Central memory CD4-positive, alpha-beta T cell (primary cell): ENCODE measurements around the gene RNMT.
"Not testable (repeated sequence)": the region's sequence is repeated elsewhere in the genome, so short reads cannot be mapped to it uniquely, and the experiment has no call there.

ENCODE experiments used
- DNase-seq: peaks from one replicate; pipeline ENCODE4 v3.0.0; 2022
- total RNA-seq, 3 experiments: gene quantifications; one replicate each; lab custom pipeline; 2026; lab: John Stamatoyannopoulos, UW

Gene RNMT
- 112 to 162 (median 138) reads per million in 3 experiments for total RNA-seq

DNA sequence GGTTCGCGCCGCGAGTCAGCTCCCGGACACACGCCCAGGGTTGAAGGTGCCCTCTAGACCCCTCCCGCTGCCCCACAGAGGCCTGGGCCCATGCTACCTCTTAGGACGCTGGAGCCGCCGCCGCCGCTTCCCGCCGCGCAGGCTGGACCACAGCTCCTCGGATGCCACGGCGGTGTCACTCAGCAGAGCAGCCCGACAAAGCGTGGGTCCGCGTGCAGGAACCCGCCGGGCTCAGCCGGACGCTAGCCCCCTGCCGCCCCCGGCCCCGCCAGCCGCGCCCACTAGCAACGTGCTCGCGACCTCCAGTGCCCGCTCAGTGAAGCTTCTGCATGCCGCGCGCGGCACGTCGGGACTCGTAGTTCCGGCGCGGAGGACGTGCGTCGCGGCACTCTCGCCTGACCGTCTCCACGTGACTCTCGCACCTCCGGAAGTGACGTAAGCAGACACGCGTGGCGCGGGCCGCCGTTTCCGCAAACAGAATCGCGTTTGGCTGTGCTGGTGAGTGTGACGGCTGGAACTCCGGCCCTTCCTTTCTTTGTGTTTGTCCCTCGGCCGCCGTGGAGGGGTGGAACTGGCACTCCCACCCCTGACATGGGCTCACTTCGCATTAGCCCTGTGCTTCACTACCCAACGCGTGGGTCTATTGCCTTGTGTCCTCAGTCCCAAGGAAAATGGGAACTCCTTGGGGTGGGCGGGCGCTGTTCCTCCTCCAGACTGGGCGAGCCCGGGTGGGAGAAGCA lies at the start of gene RNMT, which contains the start of gene FAM210A:
Gene RNMT, plus strand, starts transcription at position 442 of the 740 bp plus-strand sequence. CDS start 4,845 bp downstream, outside the sequence.
Gene FAM210A, minus strand, starts transcription at position 327 of the 740 bp plus-strand sequence. CDS start 44,481 bp downstream, outside the sequence.
- DNase-seq = peak; percentile 92

DNA sequence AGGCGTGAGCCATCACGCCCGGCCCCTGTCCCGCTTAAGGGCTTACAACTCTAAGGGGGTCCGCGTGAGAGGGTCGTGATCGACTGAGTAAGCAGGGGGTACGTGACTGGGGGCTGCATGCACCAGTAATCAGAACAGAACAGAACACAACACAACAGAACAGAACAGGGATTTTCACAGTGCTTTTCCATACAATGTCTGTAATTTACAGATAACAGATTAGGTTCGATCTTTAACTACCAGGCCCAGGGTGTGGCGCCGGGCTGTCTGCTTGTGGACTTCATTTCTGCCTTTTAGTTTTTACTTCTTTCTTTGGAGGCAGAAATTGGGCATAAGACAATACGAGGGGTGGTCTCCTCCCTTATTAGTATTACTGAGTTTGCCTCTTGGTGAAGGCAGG lies 49.1 kb upstream of the RNMT start:
- not testable (repeated sequence) for DNase-seq

DNA sequence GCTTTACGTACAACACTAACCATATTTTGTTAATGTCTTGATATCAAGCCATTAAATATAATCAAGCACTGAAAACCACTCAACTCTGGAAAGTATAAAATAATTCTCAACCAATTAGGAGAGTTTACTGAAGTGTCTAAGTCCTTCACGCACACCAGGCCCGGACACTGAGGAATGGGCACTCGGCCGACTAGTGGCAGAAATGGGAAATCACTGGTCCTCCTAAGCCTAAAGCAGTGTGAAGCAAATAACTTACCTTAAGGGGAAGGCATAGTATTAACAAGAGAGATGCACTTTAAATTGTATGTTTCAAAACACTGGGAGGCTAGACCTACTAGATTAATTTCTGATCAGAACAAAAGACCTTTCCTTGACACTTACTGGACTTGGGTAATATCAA lies 45.9 kb upstream of the RNMT start:
- DNase-seq = no peak

DNA sequence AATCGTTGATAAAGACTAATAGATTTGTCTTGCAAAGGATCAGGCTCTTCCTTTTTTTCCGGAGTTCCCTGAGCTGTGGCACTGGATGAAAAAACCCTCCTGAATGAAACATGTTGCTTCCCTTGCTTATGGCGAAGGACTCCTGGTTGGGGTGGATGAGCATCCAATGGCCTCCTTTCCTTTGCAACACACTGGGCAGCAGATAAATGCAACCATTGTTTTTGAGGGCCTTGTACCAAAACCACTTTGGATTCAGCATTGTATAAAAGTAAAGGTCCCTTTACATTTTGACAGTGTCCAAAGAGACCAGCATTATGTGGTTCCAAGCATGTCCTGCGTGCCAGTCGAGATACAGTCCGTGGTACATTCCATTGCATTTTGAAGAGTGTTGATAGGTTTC lies 44.8 kb upstream of the RNMT start:
- DNase-seq = no peak

DNA sequence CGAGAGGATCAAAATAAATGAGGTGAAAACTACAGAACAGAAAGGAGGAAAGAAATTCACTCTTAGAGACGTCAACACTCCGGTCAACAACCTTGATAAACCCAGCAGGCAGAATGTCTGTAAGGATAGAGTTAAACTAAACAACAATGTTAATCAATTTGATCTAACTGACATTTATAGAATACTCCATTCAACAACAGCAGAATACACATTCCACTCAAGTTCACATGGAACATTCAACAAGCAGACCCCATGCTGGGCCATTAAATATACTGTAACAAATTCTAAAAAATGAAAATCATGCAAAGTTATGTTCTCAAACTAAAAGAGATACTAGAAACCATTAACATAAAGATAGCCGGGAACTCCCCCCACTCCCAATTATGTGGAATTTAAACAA lies 41.9 kb upstream of the RNMT start:
- DNase-seq = no peak

DNA sequence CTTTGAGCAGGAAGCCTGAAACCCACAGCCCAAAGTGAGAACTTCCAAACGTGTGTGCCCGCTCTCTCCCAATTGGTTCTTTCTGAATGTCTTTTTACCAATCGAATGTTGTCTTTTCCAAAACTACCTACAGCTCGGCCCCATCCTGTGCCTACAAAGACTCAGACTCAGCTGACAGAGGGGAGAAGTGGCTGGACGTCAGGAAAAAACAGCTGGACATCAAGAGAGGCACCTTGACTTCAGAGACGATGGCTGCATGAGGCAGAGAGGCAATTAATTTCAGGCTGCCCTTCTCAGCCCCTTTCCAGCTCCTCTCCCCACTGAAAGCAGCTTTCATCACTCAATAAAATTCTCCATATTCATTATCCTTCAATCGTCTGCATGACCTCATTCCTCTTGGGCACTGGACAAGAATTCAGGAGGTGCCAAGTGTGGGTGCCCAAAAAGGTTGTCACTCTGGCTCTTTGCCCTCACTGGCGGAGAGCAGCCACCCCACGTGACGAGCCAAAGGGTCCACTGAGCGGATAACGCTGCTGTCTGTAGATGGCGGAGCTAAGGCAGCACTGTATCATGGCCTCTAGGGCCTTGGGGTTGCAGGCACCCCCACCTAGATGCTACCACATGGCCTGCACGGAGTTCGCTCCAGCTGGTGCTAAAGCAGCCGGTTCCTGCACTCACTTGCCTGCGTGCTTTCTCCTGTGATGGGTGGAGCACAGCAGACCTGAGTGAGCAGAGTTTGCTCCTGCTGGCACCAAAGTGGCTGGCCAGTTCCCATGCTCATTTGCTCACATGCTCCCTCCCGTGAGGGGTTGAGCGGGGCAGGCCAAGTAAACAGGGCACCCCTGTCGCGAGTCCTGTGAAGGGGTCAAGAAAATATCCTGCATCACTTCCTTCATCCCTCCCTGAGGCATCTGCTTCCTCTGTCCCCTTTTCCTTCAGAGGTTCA lies 38.0 kb upstream of the RNMT start:
- no peak for DNase-seq

DNA sequence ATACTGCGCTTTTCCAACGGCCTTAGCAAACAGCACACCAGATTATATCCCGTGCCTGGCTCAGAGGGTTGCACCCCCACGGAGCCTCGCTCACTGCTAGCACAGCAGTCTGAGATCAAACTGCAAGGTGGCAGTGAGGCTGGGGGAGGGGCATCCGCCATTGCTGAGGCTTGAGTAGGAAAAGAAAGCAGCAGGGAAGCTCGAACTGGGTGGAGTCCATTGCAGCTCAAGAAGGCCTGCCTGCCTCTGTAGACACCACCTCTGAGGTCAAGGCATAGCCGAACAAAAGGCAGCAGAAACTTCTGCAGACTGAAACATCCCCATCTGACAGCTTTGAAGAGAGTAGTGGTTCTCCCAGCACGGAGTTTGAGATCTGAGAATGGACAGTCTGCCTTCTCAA lies 36.4 kb upstream of the RNMT start:
- not testable (repeated sequence) for DNase-seq

DNA sequence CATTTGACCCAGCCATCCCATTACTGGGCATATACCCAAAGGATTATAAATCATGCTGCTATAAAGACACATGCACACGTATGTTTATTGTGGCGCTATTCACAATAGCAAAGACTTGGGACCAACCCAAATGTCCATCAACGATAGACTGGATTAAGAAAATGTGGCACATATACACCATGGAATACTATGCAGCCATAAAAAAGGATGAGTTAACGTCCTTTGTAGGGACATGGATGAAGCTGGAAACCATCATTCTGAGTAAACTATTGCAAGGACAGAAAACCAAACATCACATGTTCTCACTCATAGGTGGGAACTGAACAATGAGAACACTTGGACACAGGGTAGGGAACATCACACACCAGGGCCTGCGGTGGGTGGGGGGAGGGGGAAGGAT lies 31.1 kb upstream of the RNMT start:
- not testable (repeated sequence) for DNase-seq

DNA sequence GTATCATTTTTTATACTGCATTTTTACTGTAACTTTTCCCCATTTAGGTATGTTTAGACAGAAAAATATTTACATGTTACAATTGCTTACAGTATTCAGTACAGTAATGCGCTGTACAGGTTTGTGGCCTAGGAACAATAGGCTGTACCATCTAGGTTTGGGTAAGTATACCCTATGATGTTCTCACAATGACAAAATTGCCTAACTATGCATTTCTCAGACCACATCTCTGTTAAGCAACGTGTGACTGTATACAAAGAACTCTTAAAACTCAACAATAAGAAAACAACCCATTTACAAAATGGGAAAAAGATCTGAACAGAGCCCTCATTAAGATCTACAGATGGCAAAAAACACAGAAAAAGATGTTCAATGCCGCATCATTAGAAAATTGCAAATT lies 29.5 kb upstream of the RNMT start:
- no peak for DNase-seq

DNA sequence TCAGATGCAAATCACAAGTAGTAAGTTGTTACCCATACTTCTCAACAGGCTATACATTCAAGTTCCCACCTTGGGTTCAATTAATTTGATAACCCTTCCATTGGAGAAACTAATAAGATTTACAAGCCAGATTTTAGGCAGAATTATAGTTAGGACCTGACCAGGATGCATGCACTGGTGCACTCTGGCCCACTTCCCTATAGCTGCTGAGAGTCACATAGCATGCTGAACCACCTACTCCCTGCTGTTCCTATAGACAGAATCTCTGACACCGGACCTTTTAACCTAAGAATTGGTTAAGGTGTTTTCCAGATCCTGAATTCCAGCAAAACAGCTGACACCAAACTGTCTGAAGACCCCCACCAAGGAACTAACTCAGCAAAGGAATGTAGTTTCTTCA lies 26.3 kb upstream of the RNMT start:
- DNase-seq = no peak

DNA sequence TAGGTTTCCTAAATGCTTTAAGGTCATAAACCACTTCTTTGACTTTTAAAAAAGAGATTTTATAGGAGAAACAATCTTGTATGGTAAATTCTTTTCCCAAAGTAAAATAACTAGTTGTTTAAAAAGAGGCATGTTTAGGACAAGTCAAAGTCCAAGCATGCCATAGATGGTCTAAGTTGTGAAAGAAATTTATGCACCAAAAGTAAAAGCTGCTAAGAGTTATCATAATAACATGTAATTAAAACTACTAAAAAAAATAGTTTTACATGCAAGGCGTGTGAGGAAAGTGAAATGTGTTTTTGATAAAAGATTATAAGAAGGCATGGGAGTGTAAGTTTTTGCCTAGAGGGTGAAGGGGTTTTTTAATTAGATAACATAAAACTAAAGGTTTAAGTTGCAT lies 22.6 kb upstream of the RNMT start:
- no peak for DNase-seq

DNA sequence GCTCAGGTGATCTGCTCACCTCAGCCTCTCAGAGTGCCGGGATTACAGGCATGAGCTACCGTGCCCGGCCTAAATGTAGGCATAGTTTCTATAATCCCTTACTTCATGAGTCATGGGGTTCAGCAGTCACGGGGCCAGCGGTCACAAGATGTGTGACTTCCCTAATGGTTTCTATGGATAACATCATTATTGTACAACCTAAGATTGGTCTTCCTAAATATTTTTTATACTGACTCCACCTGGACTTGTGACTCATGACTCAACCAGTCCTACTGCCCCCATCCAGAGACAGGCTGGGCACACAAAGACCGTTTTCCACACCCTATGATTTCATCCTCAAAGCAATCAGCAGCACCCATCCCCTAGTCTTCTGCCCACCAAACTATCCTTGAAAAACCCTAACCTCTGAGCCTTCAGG lies 16.1 kb upstream of the RNMT start:
- no peak for DNase-seq

DNA sequence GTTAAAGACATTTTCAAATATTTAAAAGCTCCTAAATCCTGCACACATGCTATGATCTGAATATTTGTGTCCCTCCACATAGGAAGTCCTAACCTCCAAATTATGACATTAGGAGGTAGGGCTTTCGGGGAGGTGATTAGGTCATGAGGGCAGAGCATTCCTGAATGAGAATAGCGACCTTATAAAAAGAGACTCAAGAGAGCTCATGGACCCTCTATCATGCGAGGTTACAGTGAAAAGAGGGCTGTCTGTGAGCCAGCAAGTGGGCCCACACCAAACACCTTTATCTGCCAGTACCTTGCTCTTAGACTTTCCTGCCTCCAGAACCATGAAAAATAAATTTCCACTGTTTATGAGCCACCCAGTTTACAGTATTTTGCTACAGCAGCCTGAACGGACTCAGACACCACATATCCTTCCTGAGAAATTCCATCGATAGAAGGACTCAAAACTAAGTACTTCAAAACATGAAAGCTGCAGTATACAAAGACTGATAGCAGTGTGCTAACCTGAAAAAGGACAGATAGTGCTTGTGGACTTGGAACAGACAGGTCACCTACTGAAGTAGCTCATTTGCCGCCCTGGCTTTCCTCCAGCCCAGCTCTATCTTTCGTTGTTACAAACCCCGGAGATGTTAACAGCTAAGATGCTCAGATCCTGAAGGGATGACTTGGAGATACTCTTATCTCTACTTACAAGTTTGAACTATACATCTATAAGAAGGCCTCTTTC lies 13.9 kb upstream of the RNMT start:
- DNase-seq = no peak

DNA sequence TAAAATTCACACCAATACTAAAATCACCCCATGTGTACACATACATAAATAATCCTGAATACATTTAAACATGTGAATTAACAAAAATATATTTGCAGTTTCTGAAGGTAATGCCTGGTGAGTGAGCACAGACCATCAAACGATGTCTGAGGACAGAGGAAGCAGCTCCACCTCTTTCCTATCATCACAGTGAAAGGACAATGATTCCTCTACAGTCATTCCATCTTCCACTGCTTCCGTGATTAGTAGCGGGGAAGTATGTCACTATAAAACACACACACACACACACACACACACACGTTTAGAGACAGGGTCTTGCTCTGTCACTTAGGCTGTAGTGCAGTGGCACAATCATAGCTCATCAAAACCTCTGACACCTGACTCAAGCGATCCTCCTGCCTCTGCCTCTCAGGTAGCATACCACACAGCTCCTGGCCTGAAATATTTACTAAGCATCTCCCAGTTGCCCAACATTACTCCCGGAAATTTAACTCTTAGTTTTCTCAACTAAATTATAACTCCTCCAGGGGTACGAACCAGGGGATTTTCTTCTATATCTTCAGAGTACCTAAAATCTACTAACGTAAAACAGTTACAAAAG lies 12.9 kb upstream of the RNMT start:
- no peak for DNase-seq

DNA sequence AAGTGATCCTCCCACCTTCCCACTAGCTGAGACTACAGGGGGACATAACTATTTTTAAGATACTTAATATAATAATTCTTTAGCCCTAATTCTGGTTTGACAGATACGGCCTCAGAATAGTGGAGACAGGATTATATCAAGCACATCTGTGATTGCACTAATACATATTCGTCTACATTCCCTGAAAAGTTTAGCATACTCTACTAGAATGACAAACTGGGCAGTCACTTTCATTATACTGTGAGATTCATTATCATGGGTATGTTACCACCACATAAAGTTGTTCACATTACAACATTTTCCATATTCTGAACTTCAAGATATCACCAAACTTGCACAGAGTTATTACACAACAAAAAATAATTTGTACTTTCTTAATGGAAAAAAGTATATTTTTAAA lies 11.1 kb upstream of the RNMT start:
- DNase-seq = no peak

DNA sequence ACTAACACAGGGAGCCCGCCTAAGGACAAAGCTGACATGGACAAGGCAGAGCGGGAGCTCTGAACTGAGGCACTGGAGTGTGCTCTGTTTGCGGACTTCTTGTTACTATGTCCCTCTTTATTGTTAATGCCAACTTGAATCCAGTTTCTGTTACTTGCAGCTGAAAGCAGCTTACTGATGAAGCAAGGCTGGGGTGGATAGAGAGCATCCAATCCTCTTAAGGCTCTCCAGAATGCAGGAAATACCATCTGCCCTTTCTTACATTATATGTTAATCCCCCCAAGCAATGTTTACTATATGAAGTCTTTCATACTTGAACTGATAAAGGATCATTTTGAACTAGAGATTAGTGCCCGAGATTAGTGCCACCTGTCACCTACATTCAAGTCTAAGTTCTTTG lies 9.6 kb upstream of the RNMT start:
- DNase-seq = no peak

DNA sequence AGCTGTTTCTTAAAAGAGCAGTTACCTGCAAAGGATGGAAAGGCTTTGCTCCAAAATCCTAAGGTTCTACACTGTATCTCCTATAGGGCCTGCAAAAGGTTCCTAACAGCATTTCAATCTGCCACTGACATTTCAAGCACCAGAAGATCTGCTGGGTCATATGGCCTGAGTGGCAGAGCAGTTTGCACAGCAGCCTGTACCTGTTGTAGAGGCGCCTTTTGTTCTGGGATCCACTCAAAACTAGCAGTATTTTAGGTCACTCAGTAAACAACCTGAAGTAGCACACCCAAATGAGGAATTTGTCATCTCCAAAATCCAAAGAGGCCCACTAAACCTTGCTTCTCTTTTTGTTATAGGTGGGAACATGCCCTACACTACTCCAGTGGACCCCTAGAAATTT lies 6.3 kb upstream of the RNMT start:
- no peak for DNase-seq

DNA sequence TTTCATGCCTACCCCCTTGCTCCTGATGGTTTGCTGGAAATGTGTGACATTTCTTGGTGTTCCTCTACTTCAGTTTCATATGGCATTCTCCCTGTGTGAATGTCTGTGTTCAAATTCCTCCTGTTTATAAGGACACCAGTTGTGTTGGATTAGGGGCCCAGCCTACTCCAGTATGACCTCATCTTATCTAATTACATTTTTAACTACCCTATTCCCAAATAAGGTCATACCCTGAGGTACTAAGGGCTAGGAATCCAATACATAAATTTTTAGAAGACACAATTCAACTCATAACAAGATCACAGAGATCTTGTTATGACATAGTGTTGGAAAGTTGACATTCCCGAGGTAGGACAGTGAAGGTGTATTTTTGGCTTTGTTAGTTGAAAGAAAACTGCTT lies 5.6 kb upstream of the RNMT start:
- DNase-seq = no peak

DNA sequence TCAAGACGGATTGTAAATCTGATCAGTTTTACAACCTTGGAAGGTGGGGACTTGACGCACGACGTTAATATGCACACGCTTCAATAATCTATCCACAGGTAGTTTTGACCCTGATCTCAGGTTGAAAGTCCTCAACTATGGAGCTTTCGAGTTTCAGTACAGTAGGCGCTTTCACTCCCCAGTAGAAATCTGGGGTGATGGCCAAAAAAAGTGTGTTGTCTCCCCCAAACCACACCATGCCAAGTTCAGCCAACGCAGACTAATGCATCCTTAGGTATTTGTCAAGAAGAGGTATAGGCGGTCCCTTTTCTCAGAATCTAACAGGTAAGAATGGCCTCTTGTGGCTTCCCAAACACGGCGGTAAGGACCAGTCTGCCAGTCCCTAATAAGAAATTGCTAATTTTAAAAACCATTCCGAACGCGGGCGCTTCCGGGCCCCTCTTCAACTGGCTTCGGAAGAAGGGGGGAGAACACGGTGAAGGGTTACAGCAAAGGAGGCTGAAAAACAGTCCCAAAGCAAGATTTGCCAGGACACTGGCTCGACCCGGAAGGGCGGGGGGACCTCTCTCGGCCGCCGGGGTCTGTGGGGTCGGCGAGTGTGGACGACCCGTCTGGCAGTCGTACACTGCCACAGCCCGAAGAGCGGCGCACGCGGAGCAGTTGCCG lies 774 bp upstream of the RNMT start:
- no peak for DNase-seq

DNA sequence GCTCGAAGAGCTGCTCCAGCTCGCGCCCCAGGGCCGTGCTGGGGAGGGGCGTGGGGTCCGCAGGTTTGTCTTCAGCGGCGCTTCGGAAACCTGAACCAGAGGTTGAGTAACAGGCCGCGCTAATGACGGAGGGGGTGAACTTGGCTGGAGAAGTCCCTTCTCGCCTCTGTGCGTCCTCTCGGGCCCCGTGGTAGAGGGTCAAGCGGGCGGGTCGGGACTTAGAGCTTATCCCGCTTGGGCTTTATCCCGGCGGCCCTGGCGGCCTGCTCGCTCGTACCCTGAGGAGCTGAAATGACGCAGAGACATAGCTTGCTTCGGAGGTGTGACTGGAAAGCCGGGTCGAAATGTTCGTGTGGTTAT lies 479 bp downstream of the RNMT start:
- DNase-seq = no peak

DNA sequence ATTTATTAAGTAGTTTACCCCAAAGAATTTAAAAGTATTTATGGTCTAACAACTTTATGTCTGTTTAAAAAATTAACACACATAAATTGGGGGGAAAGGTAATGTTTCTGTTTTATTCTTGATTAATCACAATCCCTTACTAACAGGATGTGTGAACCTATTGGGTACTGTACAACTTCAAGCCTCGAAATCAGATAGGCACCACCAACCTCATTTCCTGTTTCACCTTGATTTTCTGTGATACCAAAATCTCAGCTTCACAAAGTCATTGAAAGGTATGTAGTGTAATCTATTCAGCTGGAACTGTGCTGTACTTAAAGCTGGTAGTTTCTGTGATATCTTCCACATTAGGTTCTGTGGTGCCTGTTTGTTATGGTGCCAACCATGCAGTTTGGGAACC lies 4.0 kb downstream of the RNMT start:
- peak; percentile 33 for DNase-seq

DNA sequence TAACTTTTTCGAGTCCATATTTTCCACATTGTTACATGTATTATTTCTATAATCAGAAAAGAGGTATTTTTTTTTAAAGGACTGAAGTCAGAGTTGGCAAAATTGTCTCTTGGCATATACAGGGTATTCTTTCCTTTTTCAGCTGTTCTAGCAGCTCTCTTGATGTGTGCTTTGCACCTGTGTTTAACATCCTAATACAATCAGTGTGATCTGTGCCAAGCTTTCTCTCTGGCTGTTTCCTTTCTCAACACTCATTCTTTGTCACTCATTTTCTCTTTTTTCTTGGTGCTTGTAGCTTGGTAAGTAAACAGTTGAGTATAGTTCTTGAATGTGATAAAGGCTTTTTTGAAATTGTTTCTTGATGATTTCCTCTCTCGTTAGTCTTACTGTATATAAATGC lies 9.2 kb downstream of the RNMT start:
- no peak for DNase-seq
